GDM1 (cell line): ENCODE results near the gene ATP6V0E1.

Experiments
- DNase-seq: peaks from one replicate; lab custom pipeline; 2025; lab: John Stamatoyannopoulos, UW

Gene ATP6V0E1

DNA sequence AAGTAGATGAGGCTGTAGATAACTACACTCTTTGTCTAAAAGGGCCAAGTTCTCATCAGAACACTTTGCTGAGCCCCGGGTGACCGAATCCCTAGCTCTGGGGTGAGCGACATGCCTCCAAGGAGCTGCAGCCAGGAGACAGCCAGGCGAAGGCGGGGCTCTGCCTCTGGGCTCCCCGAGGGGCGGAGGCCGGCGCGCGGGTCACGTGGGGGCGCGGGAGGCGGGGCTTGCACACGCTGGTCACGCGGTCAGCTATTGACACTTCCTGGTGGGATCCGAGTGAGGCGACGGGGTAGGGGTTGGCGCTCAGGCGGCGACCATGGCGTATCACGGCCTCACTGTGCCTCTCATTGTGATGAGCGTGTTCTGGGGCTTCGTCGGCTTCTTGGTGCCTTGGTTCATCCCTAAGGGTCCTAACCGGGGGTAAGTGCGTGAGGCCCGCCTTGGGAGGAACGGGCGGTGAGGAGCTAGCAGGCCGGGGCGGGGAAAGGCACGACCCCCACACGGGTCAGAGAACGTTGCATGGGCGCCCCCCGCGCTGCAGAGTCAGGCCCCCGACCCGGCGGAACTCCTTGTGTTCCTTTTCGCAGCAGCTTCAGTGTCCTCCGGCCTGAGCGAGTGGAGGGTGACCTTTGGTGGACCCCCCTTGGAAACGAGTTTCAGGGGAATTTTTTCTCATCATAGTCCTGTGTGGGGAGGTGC is at the start of gene ATP6V0E1:
TSS of gene ATP6V0E1 (plus strand) at position 230 of the 702 bp plus-strand sequence. CDS start at position 320, 90 bp downstream.
- DNase-seq = peak; percentile 89

DNA sequence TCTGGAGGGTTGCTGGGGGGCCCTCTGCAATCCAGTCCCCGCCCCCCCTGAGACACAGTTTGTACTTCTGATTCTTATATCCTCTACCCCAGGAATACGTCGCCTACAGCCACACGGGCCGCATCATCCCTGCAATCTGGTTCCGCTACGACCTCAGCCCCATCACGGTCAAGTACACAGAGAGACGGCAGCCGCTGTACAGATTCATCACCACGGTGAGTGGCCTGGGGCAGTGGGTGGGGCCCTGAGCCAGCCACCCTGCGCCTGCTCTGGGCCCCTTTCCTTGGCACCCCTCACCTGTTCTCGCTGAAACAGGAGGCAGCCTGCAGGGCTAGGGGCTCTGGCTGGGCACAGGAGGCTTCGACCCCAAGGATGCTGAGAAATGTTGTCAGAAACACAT is 48.5 kb upstream of the ATP6V0E1 start:
- DNase-seq = no peak

DNA sequence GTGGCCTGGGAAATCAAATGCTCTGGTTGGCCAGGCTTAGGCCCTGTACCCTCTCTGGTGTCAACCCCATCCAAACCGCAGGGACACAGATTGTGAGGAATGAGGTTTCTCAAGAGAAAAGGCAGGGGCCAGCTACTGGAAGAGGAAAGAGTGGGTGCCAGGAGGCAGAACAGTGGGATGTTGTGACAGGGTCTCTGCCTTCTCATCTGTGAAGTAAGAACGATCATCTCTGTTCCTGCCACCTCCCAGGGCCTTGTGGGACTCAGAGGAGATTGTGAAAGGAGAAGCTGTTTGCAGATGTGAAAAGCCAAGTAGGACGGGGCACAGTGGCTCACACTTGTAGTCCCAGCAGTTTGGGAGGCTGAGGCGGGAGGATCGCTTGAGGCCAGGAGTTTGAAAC is 47.2 kb upstream of the ATP6V0E1 start:
- no peak for DNase-seq

DNA sequence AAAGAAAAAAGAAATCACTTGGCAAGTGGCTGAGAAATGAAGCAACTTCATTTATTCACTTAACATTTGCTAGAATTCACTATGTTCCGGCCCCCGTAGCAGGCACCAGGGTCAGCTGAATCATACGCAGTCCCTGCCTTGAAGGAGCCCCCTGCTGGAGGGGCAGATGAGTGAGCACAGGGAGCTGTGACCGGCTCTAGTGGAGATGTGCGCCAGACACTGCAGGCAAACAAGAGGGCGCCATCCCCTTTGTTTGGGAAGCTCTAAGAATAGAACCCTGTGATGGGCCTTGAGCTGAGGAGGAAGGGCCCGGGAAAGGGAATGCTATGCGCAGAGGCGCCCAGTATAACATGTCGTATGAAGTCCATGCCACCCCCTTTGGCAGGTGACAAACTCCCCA is 44.5 kb upstream of the ATP6V0E1 start:
- DNase-seq = no peak

DNA sequence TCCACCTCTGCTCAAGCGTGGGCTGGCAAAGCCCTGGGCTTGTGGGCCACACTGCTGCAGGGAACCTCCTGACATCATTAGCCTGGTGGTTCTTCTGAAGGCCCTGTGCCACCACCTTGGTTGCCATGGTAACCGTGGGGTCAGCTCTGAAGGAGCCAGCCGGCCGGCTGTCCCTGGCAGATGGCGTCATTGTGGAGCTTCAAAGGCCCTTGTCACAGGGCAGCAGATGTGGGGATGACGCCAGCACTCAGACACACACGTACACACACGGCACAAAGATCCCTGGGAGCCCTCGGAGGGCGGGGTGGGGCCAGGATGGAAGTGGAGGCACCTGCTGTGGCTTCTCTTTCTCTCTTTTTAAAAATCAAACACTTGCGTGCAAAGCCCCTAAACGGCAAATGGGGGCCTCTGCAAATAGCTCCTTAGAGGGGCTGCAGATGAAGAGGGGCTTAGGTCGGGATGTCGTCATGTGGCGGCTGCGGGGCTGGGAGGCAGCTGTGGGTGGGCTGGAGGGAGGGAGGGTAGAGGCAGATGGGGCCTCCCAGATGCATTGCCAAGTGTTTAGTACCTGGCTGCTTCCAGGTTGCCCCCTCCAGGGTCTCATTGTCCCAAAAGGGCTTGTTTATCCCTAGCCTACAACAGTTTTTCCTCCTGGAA is 43.8 kb upstream of the ATP6V0E1 start:
- no peak for DNase-seq

DNA sequence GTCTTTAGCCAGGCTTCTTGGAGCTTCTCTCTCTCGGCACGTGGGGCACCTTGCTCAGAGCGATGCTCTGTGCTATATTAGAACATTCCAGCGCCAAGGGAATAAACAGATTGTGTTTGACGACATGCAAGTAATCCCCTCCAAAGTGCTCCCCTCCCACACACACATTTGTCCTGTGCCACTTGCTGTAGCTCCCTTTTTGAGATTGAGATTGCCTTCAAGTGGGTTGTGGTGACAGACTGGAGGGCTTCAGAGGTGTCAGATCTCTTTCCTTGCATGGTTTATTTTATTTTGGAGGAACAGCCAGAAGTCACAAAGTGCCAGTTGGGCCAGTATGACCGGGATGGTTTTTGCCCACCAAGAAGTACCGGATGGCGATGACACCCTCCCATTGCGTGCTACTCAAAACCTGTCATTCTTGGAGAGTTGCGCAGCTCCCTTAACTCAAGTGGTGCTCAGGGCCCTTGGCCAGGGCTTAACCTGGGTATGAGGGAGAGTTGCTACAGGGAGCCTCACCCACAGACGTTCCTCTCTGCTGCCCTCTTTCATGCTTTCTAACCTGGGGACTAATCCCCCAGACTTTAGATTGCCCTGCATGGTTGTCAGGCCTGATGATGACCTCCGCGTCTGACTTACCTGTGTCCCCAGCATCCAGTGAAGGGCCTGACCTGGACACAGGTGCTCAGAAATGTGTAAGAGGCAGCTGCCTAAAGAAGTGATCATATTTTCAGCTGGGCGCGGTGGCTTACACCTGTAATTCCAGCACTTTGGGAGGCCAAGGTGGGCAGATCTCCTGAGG is 43.1 kb upstream of the ATP6V0E1 start:
- no peak for DNase-seq

DNA sequence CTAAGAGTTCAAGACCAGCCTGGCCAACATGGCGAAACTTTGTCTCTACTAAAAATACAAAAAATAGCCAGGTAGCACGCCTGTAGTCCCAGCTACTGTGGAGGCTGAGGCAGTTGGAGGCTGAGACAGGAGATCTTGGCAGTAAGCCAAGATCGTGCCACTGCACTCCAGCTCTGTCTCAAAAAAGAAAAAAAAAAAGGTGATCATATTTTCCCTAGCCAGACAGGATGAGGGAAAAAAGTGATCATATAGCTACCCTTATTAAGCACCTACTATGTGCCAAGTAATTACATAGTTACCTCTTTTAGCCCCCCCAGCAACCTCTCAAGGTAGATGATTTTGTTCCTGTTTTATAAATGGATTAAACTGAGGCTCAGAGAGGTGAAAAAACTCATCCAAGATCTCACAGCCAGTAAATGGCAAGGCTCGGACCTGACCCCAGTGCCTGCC is 42.5 kb upstream of the ATP6V0E1 start:
- no peak for DNase-seq

DNA sequence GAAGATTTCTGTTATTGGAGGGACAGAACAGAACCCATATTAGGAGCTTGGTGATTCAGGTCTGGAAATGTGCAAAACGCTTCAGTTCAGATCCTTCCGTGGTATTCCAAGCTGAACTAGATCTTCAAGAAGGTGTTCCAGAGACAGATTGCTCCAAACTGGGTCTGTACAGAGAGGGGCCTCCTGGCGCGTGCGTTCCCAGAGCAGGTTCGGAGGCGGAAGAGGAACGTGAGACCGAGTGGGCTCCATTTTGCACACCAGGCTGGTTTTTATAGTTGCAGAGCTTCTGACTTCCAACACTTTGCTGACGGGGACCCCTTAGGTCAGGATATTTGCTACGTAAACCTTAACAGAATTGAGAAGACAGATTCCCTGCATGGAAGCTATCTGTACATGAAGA is 41.0 kb upstream of the ATP6V0E1 start:
- DNase-seq = no peak

DNA sequence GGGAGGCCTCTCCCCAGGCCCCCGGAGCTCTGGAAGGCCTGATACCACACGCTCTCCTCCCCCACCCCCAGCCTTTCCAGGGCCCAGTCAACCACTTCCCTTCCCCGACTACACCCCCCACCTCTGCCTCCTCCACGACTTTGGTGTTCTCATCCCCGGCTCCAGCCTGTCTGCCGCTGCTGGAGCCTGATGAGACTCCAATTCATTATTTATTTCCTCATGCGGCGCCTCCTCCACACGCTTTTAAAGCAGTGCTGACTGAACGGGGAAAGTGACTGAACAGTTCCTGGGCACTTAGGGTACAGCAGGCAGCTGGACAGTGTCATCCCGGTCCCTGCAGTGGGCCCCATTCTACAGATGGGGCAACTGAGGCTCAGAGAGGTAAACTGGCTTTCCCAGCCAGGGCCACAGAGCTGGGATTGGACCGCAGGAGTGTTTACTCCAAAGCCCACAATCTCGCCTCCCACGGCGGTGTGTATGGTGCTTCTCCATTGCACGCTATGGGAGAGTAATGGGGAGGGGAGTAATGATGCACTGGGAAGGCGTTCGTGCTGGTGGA is 40.2 kb upstream of the ATP6V0E1 start:
- peak; percentile 62 for DNase-seq

DNA sequence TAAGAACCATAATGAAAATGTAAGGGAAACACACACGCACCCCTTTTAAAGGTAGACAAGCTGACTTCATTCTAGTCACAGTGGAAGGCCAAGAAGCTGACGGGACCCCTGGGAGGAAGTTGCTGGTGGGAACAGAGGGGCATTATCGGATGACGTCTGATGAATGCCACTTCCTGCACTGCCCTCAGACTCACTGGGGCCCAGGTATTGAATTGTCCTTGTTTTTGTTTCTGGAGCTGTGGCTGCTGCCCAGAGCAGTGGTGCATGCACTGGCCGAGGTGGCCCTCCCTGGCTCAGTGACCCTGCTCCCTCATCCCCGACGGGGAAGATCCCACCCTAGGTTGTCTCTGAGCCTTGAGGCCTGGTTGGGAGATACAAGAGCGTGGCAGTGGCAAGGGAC is 39.7 kb upstream of the ATP6V0E1 start:
- no peak for DNase-seq

DNA sequence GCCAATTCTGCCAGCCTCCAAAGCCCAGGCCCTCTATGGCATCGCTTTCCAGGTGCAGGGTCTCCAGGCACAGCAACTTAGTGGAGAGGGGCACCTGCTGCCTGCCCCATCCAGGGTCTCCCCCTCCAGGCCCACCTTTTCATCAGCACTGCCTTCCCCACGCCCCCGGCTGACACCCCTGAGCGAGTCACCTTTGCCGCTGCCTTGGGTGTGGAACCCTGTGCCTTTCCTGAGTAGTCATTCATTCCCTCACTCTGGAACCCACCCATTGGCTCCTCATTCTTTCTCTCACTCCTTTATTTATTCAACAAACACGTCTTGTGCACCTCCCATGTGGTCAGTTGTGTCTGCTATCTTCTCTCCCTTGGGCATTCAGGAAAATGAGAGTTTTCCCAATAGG is 38.8 kb upstream of the ATP6V0E1 start:
- no peak for DNase-seq

DNA sequence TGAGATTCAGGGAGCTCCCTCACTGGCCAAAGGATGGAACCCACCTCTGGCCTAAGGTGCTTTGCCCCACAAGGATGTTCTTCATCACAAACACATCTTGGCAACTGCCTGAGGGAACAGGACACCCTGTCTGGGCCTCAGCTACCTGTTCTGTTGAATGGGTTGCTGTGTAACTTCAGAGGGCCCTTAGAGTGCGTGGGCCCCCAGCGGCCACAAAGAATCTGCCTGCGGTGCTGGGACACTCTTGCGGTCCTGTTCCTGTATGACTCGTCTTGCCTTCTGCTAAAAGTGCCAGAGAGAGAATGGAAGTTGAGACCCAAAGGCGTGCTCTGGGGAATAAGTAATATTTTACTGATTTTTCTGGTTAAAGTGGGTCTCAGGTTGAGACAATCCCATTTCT is 38.4 kb upstream of the ATP6V0E1 start:
- no peak for DNase-seq

DNA sequence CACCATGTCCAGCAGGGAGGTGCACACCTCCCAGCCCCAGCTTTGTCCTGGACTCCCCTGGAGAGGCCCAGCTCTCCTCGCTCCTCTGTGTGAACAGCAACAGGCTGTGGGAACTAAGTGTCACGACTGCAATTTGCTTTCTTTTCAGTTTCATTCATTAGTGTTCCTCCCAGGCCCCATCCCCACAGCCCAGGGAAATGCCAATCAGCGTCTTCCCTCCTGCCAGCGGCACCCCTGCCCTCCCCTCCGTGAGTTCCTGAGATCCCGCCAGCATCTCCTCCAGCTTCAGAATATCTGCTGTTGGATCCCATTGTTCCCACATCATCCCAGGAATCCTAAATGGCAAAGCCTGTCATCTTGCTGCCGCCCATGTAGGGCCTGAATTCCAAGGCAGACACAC is 37.4 kb upstream of the ATP6V0E1 start:
- DNase-seq = no peak

DNA sequence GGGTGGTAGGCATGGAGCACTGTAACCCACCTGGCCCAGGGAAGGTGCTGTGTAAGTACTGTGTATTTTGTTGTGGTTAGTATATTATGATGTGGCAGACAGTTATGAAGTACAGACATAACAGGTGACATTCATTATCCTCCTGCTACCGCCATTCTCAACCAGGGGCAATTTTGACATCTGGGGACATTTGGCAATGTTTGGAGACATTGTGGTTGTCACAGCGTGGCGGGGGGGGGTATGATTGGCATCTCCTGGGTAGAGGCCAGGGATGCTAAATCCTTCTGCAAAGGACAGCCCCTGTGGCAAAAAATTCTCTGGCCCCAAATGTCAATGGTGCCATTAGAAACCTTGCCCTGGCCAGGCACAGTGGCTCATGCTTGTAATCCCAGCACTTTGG is 34.1 kb upstream of the ATP6V0E1 start:
- no peak for DNase-seq

DNA sequence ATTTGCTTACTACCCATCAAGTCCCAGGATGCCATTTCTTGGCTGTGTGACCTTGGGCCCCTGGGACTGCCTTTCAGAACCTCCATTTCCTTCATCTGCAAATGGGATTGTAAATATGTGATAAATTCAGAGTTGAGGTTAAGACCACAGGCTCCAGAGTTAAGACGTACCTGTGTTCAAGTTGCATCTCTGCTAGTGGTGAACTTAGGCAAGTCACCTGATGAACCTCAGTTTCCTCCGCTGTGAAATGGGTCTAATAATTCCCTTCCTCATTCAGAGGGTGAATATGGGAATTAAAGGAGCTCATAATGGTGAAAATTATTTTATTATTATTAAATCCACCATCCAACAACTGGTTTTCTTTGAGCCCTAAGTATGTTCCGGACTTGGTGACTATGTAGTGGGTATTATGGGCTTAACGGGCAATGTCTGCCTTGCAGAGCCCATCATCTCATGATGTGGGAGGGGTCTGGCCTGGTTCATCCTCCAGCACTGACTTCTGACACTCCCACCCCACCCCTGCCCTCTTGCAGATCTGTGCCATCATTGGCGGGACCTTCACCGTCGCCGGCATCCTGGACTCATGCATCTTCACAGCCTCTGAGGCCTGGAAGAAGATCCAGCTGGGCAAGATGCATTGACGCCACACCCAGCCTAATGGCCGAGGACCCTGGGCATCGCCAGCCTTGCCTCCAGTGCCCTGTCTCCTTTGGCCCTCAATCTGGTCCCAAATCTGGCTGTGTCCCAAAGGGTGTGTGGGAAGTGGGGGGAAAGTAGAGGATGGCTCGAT is 33.2 kb upstream of the ATP6V0E1 start:
- DNase-seq = no peak

DNA sequence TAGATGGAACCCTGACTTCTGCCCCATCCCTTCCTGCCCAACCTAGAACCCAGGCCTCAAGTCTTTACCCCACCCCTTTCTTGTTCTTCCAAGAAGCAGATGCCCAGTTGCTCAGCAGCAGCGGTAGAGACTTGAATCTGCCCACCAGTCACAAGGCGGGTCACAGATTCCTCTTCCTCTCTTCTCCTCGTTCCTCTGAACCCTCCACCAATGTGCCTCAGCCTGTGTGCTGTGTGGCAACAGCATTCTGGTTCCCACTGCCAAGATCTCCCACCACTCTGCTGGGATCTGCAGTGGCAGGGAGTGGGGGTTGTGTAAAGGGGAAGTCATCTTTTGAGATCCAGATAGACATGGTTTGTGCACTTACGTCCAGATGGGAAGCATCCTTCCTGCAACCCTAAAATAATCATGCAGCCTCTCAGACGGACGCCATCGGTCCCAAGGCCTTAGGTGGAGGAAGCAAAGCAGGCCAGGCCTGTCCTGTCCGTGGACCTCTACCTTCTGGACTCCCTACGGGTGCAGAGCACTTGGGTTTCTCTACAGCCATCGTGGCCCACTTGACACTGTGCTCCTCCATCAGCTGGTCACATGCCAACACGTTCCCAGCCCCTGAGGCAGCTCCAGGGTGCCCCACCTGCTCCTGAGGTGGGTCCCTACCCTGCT is 32.1 kb upstream of the ATP6V0E1 start:
- no peak for DNase-seq

DNA sequence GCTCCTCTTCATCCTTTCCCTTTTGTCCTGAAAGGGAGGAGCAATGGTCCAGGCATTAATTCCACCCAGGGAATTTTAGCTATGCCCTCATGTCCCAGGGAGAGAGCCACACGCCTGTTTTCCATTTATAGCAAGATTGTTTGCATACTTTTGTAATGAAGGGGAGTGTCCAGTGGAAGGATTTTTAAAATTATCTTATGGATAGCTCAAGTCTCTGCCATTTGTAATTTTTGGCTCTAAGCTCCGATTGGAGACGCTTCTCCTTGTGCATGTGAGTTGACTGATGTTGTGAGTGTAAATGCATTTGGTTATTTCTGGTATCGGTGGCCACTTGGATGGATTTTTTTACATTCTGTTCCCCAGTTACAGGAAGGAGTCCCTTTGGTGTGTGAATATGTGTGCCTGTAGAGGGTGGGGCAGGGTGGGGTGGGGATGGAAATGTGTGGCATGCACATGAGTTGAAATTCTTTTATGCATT is 31.5 kb upstream of the ATP6V0E1 start:
- no peak for DNase-seq

DNA sequence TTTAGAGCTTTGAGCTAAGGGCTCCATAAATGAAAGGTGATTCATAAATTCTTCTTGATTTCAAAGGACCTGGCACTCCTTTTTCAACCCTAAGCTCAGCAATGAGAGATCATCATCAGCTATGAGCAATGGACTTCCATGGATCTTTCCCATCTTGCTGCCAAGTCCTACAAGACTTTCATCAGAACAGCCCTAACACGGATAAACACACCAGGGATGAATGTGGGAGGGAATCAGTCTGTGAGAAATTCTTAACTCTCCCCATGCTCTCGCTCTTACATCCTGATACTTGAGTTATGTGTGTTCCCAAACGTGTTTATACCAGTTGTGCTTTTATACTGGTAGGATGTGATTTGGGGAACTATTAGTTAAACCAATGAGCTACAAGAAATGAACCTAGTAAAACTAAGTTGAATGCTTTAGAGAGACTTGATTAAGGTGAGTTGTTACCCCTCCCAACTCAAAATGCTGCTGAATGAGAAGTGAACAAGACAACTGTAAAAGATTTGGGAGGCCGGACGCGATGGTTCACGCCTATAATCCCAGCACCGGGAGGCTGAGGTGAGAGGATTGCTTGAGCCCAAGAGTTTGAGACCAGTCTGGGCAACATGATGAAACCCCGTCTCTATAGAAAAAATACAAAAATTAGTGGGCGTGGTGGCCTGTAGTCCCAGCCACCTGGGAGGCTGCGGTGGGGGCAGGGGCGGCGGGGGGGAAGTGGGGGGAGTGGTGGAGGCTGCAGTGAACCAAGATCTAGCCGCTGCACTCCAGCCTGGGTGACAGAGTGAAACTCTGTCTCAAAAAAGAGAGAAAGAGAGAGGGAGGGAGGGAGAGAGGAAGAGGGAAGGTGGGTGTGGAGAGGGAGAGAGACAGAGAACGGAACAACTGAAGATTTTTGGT is 29.5 kb upstream of the ATP6V0E1 start:
- no peak for DNase-seq

DNA sequence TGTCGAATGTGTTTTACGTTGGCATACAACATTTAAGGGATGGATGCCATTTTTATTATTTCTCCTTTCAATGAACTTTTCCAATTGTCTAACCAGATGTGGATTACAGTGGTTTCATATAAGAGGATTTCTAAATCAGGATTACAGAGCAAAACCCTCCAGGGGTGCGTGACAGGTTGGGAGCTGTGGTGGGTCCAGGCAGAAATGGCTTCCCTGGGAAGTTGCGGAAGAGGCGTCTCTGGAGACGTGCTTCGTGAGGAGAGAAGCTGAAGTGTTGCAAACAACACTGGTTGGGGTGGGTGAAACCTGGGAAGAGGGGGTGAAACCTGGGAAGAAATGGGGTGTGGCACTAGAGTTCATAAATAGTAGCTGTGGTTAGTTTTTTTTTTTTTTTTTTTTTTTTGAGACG is 28.8 kb upstream of the ATP6V0E1 start:
- no peak for DNase-seq

DNA sequence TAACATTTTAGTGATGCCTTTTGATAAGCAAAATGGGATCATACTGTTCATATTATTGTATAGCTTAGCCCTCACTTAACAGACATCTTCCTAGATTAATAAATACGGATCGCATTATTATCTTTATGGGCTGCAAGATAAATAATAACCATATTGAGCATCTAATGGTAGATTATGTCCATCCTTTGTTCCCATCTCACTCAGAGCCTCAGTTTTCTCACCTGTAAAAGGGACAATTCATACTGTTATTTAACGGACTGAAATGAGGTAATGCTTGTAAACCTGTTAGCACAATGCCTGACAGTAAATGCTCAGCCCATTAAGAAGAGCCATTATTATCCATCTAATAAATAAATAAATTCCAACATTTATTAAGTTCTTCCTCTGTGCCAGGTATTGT is 27.3 kb upstream of the ATP6V0E1 start:
- DNase-seq = no peak
